AG04449 (cell line): ENCODE measurements around the gene ZNF365.

Experiments used
- CTCF ChIA-PET: fragments of 350-600 bp; formaldehyde crosslinking; extraction: SDS; loops from one replicate; lab custom pipeline; 2021; ENCODE audit warnings: antibody characterized with exemption; lab: Yijun Ruan, JAX
- POLR2A ChIA-PET: fragments of 400-600, 350-600 bp; formaldehyde crosslinking; extraction: SDS; loops from one replicate; lab custom pipeline; 2020; ENCODE audit warnings: antibody characterized with exemption, inconsistent platforms; lab: Yijun Ruan, JAX
- DNase-seq: peaks from one replicate; pipeline ENCODE4 v3.0.0-alpha.2; 2010; ENCODE audit warnings: low read depth, low spot score
- H3K4me3 ChIP-seq: 2 replicates; pipeline ENCODE4 v1.5.1; 2011; ENCODE audit warnings: low read depth, mild to moderate bottlenecking, control low read depth, low read length
- CTCF ChIP-seq: IDR thresholded peaks from one replicate; pipeline ENCODE4 v1.5.1; 2011; ENCODE audit warnings: mild to moderate bottlenecking, moderate library complexity, low read length, control low read depth, inconsistent platforms; ENCODE audit not compliant: insufficient read depth; ENCODE audit errors: missing control alignments

The ZNF365 gene

GRCh38 chr10:62373995-62374861 lies at the start of gene ZNF365:
Gene ZNF365, plus strand, starts transcription at chr10:62374369. Its CDS starts 1,825 bp downstream, at chr10:62376194.
- ChIA-PET CTCF (interaction anchor here (0.9 kb wide), 1 partner anchor 63 kb away, joined by 3 read pairs; no protein-coding TSS in a partner anchor), POLR2A (no interaction called here)
- no peak for DNase-seq
- peak within 1 kb of the TSS; percentile 68 for H3K4me3 ChIP-seq
- no peak for TF ChIP-seq CTCF

GRCh38 chr10:62326176-62326575 lies 48.0 kb upstream of the ZNF365 start:
- TF ChIP-seq CTCF, result no peak
- ChIA-PET POLR2A (no interaction called here), CTCF (no interaction called here)
- H3K4me3 ChIP-seq, result no peak overlapping the region
- no peak for DNase-seq

GRCh38 chr10:62327885-62328284 lies 46.3 kb upstream of the ZNF365 start:
- no peak for TF ChIP-seq CTCF
- ChIA-PET CTCF (no interaction called here), POLR2A (no interaction called here)
- no peak overlapping the region for H3K4me3 ChIP-seq
- no peak for DNase-seq

GRCh38 chr10:62330213-62330612 lies 44.0 kb upstream of the ZNF365 start:
- ChIA-PET POLR2A (no interaction called here), CTCF (interaction anchor here (0.6 kb wide), 1 partner anchor 81 kb away, joined by 3 read pairs; no protein-coding TSS in a partner anchor)

GRCh38 chr10:62332406-62332805 lies 41.8 kb upstream of the ZNF365 start:
- TF ChIP-seq CTCF, result no peak
- ChIA-PET CTCF (no interaction called here), POLR2A (no interaction called here)
- DNase-seq, result no peak
- no peak overlapping the region for H3K4me3 ChIP-seq

More at GRCh38 chr10:62330213-62330612, 44.0 kb upstream of the ZNF365 start:
- H3K4me3 ChIP-seq, result no peak overlapping the region
- DNase-seq, result no peak
- TF ChIP-seq CTCF, result no peak

GRCh38 chr10:62333135-62333889 lies 40.9 kb upstream of the ZNF365 start:
- no peak for TF ChIP-seq CTCF
- CTCF ChIA-PET, result no interaction called here
- POLR2A ChIA-PET, result no interaction called here
- H3K4me3 ChIP-seq, result no peak overlapping the region
- no peak for DNase-seq
